ENCODE data around the gene MAMDC2. TPM values are rescaled to one million over a fixed set of nuclear protein-coding genes. Genes with fewer than 3 reads are reported as not detected.

The MAMDC2 gene
- total RNA-seq, 1 experiment from 2014 or later: 2.7 TPM

GRCh38 chr9:70066418-70066817, 22.8 kb downstream of the MAMDC2 start:
- H3K27me3 ChIP-seq (ENCODE audit: insufficient read depth, low read depth): no peaks in the 10 kb centered on the region
- H2AFZ ChIP-seq: no peak overlapping the region
- no peak for DNase-seq
- TF ChIP-seq EZH2 (IDR thresholded peaks at IDR 0.05; ENCODE audit: low read depth): no peak
- TF ChIP-seq CTCF (conservative IDR thresholded peaks at IDR 0.05): no peak
- no peaks in the 10 kb centered on the region for H3F3A ChIP-seq (ENCODE audit: insufficient read depth, low read depth)
- intact Hi-C loops (cut with micrococcal nuclease; ENCODE audit: unreplicated experiment): no loop called here
- H3K79me2 ChIP-seq (ENCODE audit: low read depth): no peaks in the 10 kb centered on the region
- CTCF ChIA-PET: no interaction called here
- no peak overlapping the region for H3K4me3 ChIP-seq
- H3K36me3 ChIP-seq (ENCODE audit: low read depth): no peaks in the 10 kb centered on the region
- H4K20me1 ChIP-seq (ENCODE audit: insufficient read depth): no peaks in the 10 kb centered on the region
- BruUV-seq (replicated peaks): no TSS peak
- no peaks in the 10 kb centered on the region for H3K9me3 ChIP-seq (ENCODE audit: insufficient read depth, low read depth)
- H3K27ac ChIP-seq: no peak overlapping the region
- no peaks in the 10 kb centered on the region for H3K4me1 ChIP-seq (replicated peaks; ENCODE audit: insufficient read depth)
- H3K4me2 ChIP-seq: no peak overlapping the region
- POLR2A ChIA-PET (ENCODE audit: unreplicated experiment): no interaction called here
- H3K9me2 ChIP-seq (ENCODE audit: insufficient read depth): no peaks in the 10 kb centered on the region; the same call in 1 of the 2 replicates

- H3K4me2 ChIP-seq: no peak overlapping the region
- no peak for DNase-seq
- BruUV-seq (replicated peaks): no TSS peak
- POLR2A ChIA-PET (ENCODE audit: unreplicated experiment): no interaction called here
- H3K4me1 ChIP-seq (replicated peaks; ENCODE audit: insufficient read depth): no peaks in the 10 kb centered on the region
- TF ChIP-seq EZH2 (IDR thresholded peaks at IDR 0.05; ENCODE audit: low read depth) (no peak), CTCF (conservative IDR thresholded peaks at IDR 0.05) (no peak)
- CTCF ChIA-PET: no interaction called here
- H3K36me3 ChIP-seq (ENCODE audit: low read depth): no peaks in the 10 kb centered on the region
- H3K79me2 ChIP-seq (ENCODE audit: low read depth): no peaks in the 10 kb centered on the region
- no peaks in the 10 kb centered on the region for H4K20me1 ChIP-seq (ENCODE audit: insufficient read depth)
- H3K9me3 ChIP-seq (ENCODE audit: insufficient read depth, low read depth): no peaks in the 10 kb centered on the region
- H3K27ac ChIP-seq: no peak overlapping the region
- no peak overlapping the region for H3K4me3 ChIP-seq
- no peaks in the 10 kb centered on the region for H3F3A ChIP-seq (ENCODE audit: insufficient read depth, low read depth)
- intact Hi-C loops (cut with micrococcal nuclease; ENCODE audit: unreplicated experiment): no loop called here
- H3K27me3 ChIP-seq (ENCODE audit: insufficient read depth, low read depth): no peaks in the 10 kb centered on the region
- H3K9me2 ChIP-seq (ENCODE audit: insufficient read depth): no peaks in the 10 kb centered on the region; the same call in 1 of the 2 replicates
- H2AFZ ChIP-seq: no peak overlapping the region
Measured at GRCh38 chr9:70066874-70067273, 23.2 kb downstream of the MAMDC2 start.

DNA sequence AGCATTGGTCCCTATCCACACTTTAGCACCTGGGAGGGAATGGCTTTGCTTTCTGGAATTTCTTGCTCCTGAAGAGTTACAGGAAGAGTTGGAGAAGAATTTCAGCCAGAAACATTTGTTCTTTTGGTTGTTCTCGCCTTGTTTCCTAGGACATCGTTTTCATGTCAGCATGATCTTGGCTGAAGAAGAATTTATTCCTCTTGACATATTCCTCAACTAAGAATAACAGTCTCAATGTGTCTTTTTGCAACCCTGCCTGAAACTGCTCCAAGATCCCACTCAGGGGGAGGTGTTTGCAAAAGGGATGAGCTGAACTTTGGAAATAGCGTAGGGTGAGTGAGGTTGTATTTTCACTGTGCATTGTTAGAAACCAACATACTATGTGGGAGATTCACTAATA, 26.1 kb downstream of the MAMDC2 start:
- Histone ChIP-seq H4K20me1 (ENCODE audit: insufficient read depth) (no peaks in the 10 kb centered on the region), H3F3A (ENCODE audit: insufficient read depth, low read depth) (no peaks in the 10 kb centered on the region), H3K27me3 (ENCODE audit: insufficient read depth, low read depth) (no peaks in the 10 kb centered on the region), H3K4me3 (no peak overlapping the region), H2AFZ (no peak overlapping the region), H3K9me2 (ENCODE audit: insufficient read depth) (no peaks in the 10 kb centered on the region), H3K36me3 (ENCODE audit: low read depth) (no peaks in the 10 kb centered on the region), H3K4me2 (no peak overlapping the region), H3K9me3 (ENCODE audit: insufficient read depth, low read depth) (no peaks in the 10 kb centered on the region), H3K27ac (no peak overlapping the region), H3K4me1 (replicated peaks; ENCODE audit: insufficient read depth) (no peaks in the 10 kb centered on the region), H3K79me2 (ENCODE audit: low read depth) (no peaks in the 10 kb centered on the region)
- CTCF ChIA-PET: no interaction called here
- no TSS peak for BruUV-seq (replicated peaks)
- no peak for DNase-seq
- POLR2A ChIA-PET (ENCODE audit: unreplicated experiment): no interaction called here
- intact Hi-C loops (cut with micrococcal nuclease; ENCODE audit: unreplicated experiment): no loop called here
- TF ChIP-seq EZH2 (IDR thresholded peaks at IDR 0.05; ENCODE audit: low read depth) (no peak), CTCF (conservative IDR thresholded peaks at IDR 0.05) (no peak)

All from PC-9 (cell line).